Mesenchymal stem cell (in vitro differentiated cells and primary cell): ENCODE measurements around the gene DNM1L.

Experiments used
- DNase-seq: peaks from one replicate; pipeline ENCODE4 v3.0.0-alpha.2; 2013
- H2AFZ ChIP-seq: one replicate; pipeline ENCODE4 v1.6.1; 2013; ENCODE audit warnings: low read depth, mild to moderate bottlenecking, control low read depth, inconsistent platforms, low read length, moderate library complexity
- H2AK5ac ChIP-seq: 2 replicates; pipeline ENCODE4 v1.6.1; 2013; ENCODE audit warnings: low read length, moderate library complexity, mild to moderate bottlenecking, inconsistent platforms; ENCODE audit not compliant: severe bottlenecking
- H2BK120ac ChIP-seq: one replicate; pipeline ENCODE4 v1.6.1; 2013; ENCODE audit warnings: low read depth, mild to moderate bottlenecking, inconsistent platforms, low read length, moderate library complexity
- H2BK12ac ChIP-seq, 2 experiments: one replicate each; pipeline ENCODE4 v1.6.1; 2013; ENCODE audit warnings: inconsistent platforms in 2 of 2, low read length in 2 of 2, mild to moderate bottlenecking in 2 of 2, moderate library complexity in 2 of 2, control low read depth in 1 of 2
- H2BK15ac ChIP-seq: one replicate; pipeline ENCODE4 v1.6.1; 2013; ENCODE audit warnings: mild to moderate bottlenecking, low read depth, inconsistent platforms; ENCODE audit not compliant: poor library complexity, severe bottlenecking
- H2BK5ac ChIP-seq: 2 replicates; pipeline ENCODE4 v1.6.1; 2013; ENCODE audit warnings: low read depth, mild to moderate bottlenecking, low read length, control low read depth, inconsistent platforms; ENCODE audit not compliant: poor library complexity, severe bottlenecking
- H3K14ac ChIP-seq, 2 experiments: one replicate each; pipeline ENCODE4 v1.6.1; 2013; ENCODE audit warnings: inconsistent platforms in 2 of 2, low read length in 2 of 2, control low read depth in 1 of 2, mild to moderate bottlenecking in 1 of 2, moderate library complexity in 1 of 2
- H3K18ac ChIP-seq, 2 experiments: one replicate each; pipeline ENCODE4 v1.6.1; 2013; ENCODE audit warnings: inconsistent platforms in 2 of 2, low read length in 2 of 2, control low read depth in 1 of 2, low read depth in 1 of 2, mild to moderate bottlenecking in 1 of 2
- H3K23ac ChIP-seq, 2 experiments: one replicate each; pipeline ENCODE4 v1.6.1; 2013; ENCODE audit warnings: inconsistent platforms in 2 of 2, low read length in 2 of 2, mild to moderate bottlenecking in 2 of 2, moderate library complexity in 2 of 2, control low read depth in 1 of 2
- H3K27ac ChIP-seq: 2 replicates; pipeline ENCODE4 v1.5.1; 2013; ENCODE audit warnings: mild to moderate bottlenecking, moderate library complexity, low read length, control low read depth, inconsistent platforms; ENCODE audit not compliant: poor library complexity, severe bottlenecking
- H3K27me3 ChIP-seq, 2 experiments: 2 replicates each; pipeline versions ENCODE4 v1.6.1 to v1.7.0; 2013; ENCODE audit warnings: low read length in 2 of 2, mild to moderate bottlenecking in 2 of 2, moderate library complexity in 2 of 2, control low read depth in 1 of 2, inconsistent platforms in 1 of 2; ENCODE audit not compliant: control insufficient read depth in 1 of 2, insufficient read depth in 1 of 2
- H3K36me3 ChIP-seq, 2 experiments: 2 replicates each; pipeline versions ENCODE4 v1.6.1 to v1.7.0; 2013; ENCODE audit warnings: low read length in 2 of 2, control low read depth in 1 of 2, inconsistent platforms in 1 of 2, low read depth in 1 of 2, mild to moderate bottlenecking in 1 of 2; ENCODE audit not compliant: insufficient read depth in 2 of 2, control insufficient read depth in 1 of 2
- H3K4ac ChIP-seq, 2 experiments: one replicate each; pipeline ENCODE4 v1.6.1; 2013; ENCODE audit warnings: inconsistent platforms in 2 of 2, low read length in 2 of 2, mild to moderate bottlenecking in 2 of 2, moderate library complexity in 2 of 2, control low read depth in 1 of 2, low read depth in 1 of 2
- H3K4me1 ChIP-seq: 2 replicates; pipeline ENCODE4 v1.6.1; 2013; ENCODE audit warnings: low read depth, low read length, control low read depth; ENCODE audit not compliant: control insufficient read depth, insufficient read depth
- H3K4me2 ChIP-seq: 2 replicates; pipeline ENCODE4 v1.6.1; 2013; ENCODE audit warnings: low read length, mild to moderate bottlenecking, inconsistent platforms; ENCODE audit not compliant: poor library complexity, severe bottlenecking
- H3K4me3 ChIP-seq, 2 experiments: 2 replicates each; pipeline versions ENCODE4 v1.5.1 to v1.7.0; 2013; ENCODE audit warnings: low read length in 2 of 2, mild to moderate bottlenecking in 2 of 2, control low read depth in 1 of 2, low read depth in 1 of 2; ENCODE audit not compliant: insufficient read depth in 1 of 2
- H3K79me1 ChIP-seq: replicated peaks from 2 replicates; pipeline ENCODE4 v1.6.1; 2013; ENCODE audit warnings: mild to moderate bottlenecking, control low read depth, low read length, inconsistent platforms; ENCODE audit not compliant: poor library complexity, severe bottlenecking
- H3K9ac ChIP-seq: 2 replicates; pipeline ENCODE4 v1.7.0; 2013; ENCODE audit warnings: mild to moderate bottlenecking, low read length, moderate library complexity
- H3K9me3 ChIP-seq: 2 replicates; pipeline ENCODE4 v1.7.0; 2013; ENCODE audit warnings: mild to moderate bottlenecking, low read length; ENCODE audit not compliant: control insufficient read depth
- H4K8ac ChIP-seq: one replicate; pipeline ENCODE4 v1.6.1; 2013; ENCODE audit warnings: inconsistent platforms, mild to moderate bottlenecking, low read length, moderate library complexity
- H4K91ac ChIP-seq: one replicate; pipeline ENCODE4 v1.6.1; 2013; ENCODE audit warnings: mild to moderate bottlenecking, low read length, inconsistent platforms
- WGBS: methylation state at CpG from one replicate; pipeline ENCODE4 v1.1.7; 2013; ENCODE audit warnings: mixed read lengths; 5-methylcytosine and 5-hydroxymethylcytosine counted together

DNM1L gene

GRCh38 chr12:32783029-32783428 is 103.9 kb downstream of the DNM1L start:
- Histone ChIP-seq H4K91ac (no peak overlapping the region), H3K14ac (no peak overlapping the region), H3K4me1 (no peaks in the 10 kb centered on the region), H3K18ac (no peak overlapping the region), H3K27me3 (peaks cover 0 to 7% of the 10 kb centered on the region in 2 experiments), H3K36me3 (no peaks in the 10 kb centered on the region), H2BK12ac (no peak overlapping the region), H3K9ac (no peak overlapping the region), H2AK5ac (no peak overlapping the region), H2AFZ (no peak overlapping the region), H3K27ac (no peak overlapping the region), H3K4ac (no peak overlapping the region), H3K4me3 (no peak overlapping the region), H3K9me3 (no peaks in the 10 kb centered on the region), H2BK120ac (no peak overlapping the region), H3K79me1 (no peaks in the 10 kb centered on the region), H3K23ac (no peak overlapping the region), H2BK15ac (no peak overlapping the region), H2BK5ac (no peak overlapping the region), H3K4me2 (no peak overlapping the region), H4K8ac (no peak overlapping the region)
- 91% methylated on average over 2 of the region's 3 CpGs for WGBS
- DNase-seq, result no peak

DNA sequence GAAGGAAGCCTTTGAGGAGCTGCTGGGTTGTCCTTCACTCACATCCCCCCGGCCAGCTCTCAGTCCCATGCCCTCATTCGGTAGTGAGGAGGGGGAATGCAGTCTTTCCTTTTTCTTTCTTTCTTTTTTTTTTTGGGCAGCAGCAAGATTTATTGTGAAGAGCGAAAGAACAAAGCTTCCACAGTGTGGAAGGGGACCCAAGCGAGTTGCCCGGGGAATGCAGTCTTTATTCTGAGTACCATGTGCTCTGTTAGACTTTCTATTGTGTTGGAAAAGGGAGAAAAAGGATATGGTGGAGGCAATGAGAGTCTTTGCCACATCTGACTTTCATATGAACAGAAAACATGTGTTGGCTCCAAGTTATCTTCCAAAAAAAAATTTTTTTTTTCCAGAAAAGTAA is 106.5 kb downstream of the DNM1L start:
- no peak overlapping the region for H3K27ac ChIP-seq
- no peak overlapping the region for H3K14ac ChIP-seq
- WGBS, result 96% methylated on average over 5 of the region's 5 CpGs
- no peaks in the 10 kb centered on the region for H3K9me3 ChIP-seq
- no peak overlapping the region for H2AFZ ChIP-seq
- H3K4me3 ChIP-seq, result no peak overlapping the region
- no peak overlapping the region for H4K8ac ChIP-seq
- no peaks in the 10 kb centered on the region for H3K79me1 ChIP-seq
- H3K4me1 ChIP-seq, result no peaks in the 10 kb centered on the region
- no peak overlapping the region for H3K9ac ChIP-seq
- no peak overlapping the region for H2BK12ac ChIP-seq
- H3K23ac ChIP-seq, result no peak overlapping the region
- H3K27me3 ChIP-seq, result no peaks in the 10 kb centered on the region
- no peaks in the 10 kb centered on the region for H3K36me3 ChIP-seq
- H2BK120ac ChIP-seq, result no peak overlapping the region
- DNase-seq, result no peak
- H4K91ac ChIP-seq, result no peak overlapping the region
- H2BK15ac ChIP-seq, result no peak overlapping the region
- H3K18ac ChIP-seq, result no peak overlapping the region
- no peak overlapping the region for H3K4ac ChIP-seq
- H3K4me2 ChIP-seq, result no peak overlapping the region
- no peak overlapping the region for H2AK5ac ChIP-seq
- no peak overlapping the region for H2BK5ac ChIP-seq

GRCh38 chr12:32788405-32788804 is 109.3 kb downstream of the DNM1L start:
- Histone ChIP-seq H3K9me3 (no peaks in the 10 kb centered on the region), H3K4me3 (no peak overlapping the region), H3K14ac (no peak overlapping the region), H2BK120ac (no peak overlapping the region), H3K4me1 (no peaks in the 10 kb centered on the region), H3K79me1 (no peaks in the 10 kb centered on the region), H3K27ac (no peak overlapping the region), H2BK5ac (no peak overlapping the region), H2BK15ac (no peak overlapping the region), H2AK5ac (no peak overlapping the region), H3K36me3 (no peaks in the 10 kb centered on the region), H3K23ac (no peak overlapping the region), H3K27me3 (no peaks in the 10 kb centered on the region), H2AFZ (no peak overlapping the region), H3K4ac (no peak overlapping the region), H4K91ac (no peak overlapping the region), H4K8ac (no peak overlapping the region), H2BK12ac (no peak overlapping the region), H3K4me2 (no peak overlapping the region), H3K18ac (no peak overlapping the region), H3K9ac (no peak overlapping the region)
- 88% methylated on average over 4 of the region's 4 CpGs for WGBS
- DNase-seq, result no peak

GRCh38 chr12:32789446-32789845 is 110.3 kb downstream of the DNM1L start:
- no peak overlapping the region for H2BK15ac ChIP-seq
- no peaks in the 10 kb centered on the region for H3K27me3 ChIP-seq
- H3K18ac ChIP-seq, result no peak overlapping the region
- no peaks in the 10 kb centered on the region for H3K9me3 ChIP-seq
- H3K4me1 ChIP-seq, result no peaks in the 10 kb centered on the region
- H3K14ac ChIP-seq, result no peak overlapping the region
- no peak overlapping the region for H2AFZ ChIP-seq
- no peak overlapping the region for H3K4ac ChIP-seq
- H3K23ac ChIP-seq, result no peak overlapping the region
- H4K91ac ChIP-seq, result no peak overlapping the region
- no peak overlapping the region for H2BK12ac ChIP-seq
- no peaks in the 10 kb centered on the region for H3K36me3 ChIP-seq
- H2BK5ac ChIP-seq, result no peak overlapping the region
- H3K9ac ChIP-seq, result no peak overlapping the region
- H3K4me2 ChIP-seq, result no peak overlapping the region
- no peak overlapping the region for H4K8ac ChIP-seq
- H3K79me1 ChIP-seq, result no peaks in the 10 kb centered on the region
- H2AK5ac ChIP-seq, result no peak overlapping the region
- no peak for DNase-seq
- H2BK120ac ChIP-seq, result no peak overlapping the region
- no peak overlapping the region for H3K4me3 ChIP-seq
- no peak overlapping the region for H3K27ac ChIP-seq
